GM10248 (cell line): Measurements from ENCODE around the gene ALKBH5.

Experiments used
- CTCF ChIA-PET: fragments of 300-600 bp; sonication (Branson Sonifier 250); formaldehyde crosslinking; extraction: SDS; loops from one replicate; lab custom pipeline; 2021; ENCODE audit warnings: antibody characterized with exemption; lab: Yijun Ruan, JAX
- POLR2A ChIA-PET: fragments of 350-650 bp; sonication (Branson Sonifier 250); formaldehyde crosslinking; extraction: SDS; loops from one replicate; lab custom pipeline; 2020; ENCODE audit warnings: antibody characterized with exemption; lab: Yijun Ruan, JAX
- DNase-seq: peaks from one replicate; pipeline ENCODE4 v3.0.0; 2012; ENCODE audit errors: extremely low spot score
- CTCF ChIP-seq: IDR thresholded peaks from 2 replicates; pipeline ENCODE4 v1.5.1; 2012; ENCODE audit warnings: mild to moderate bottlenecking, low read depth; ENCODE audit errors: extremely low read depth, missing control alignments, control extremely low read depth

Gene ALKBH5

GRCh38 chr17:18160128-18160856 is 23.3 kb upstream of the ALKBH5 start:
- ChIA-PET CTCF (interaction anchor here (1.0 to 5.1 kb wide), 7 partner anchors 10 to 57 kb away, joined by 3 to 26 read pairs (median 4); partner anchors contain the start of gene ALKBH5), POLR2A (interaction anchor here (0.6 kb wide), 1 partner anchor 23 kb away, joined by 3 read pairs; the partner anchor contains the start of gene ALKBH5)
- no peak for DNase-seq
- no peak for TF ChIP-seq CTCF

GRCh38 chr17:18161207-18162145 is 22.2 kb upstream of the ALKBH5 start:
- CTCF ChIA-PET = interaction anchor here (1.1 to 5.1 kb wide), 7 partner anchors 9 to 21 kb away, joined by 3 to 26 read pairs (median 5); partner anchors contain the start of gene ALKBH5
- POLR2A ChIA-PET = interaction anchor here (1.7 kb wide), 1 partner anchor 21 kb away, joined by 4 read pairs; no protein-coding TSS in a partner anchor
- no peak for TF ChIP-seq CTCF
- peak; percentile 89 for DNase-seq

GRCh38 chr17:18163547-18163946 is 20.1 kb upstream of the ALKBH5 start:
- no peak for TF ChIP-seq CTCF
- POLR2A ChIA-PET = no interaction called here
- DNase-seq = no peak
- CTCF ChIA-PET = interaction anchor here (5.1 kb wide), 1 partner anchor 19 kb away, joined by 26 read pairs; the partner anchor contains the start of gene ALKBH5

GRCh38 chr17:18166894-18167293 is 16.7 kb upstream of the ALKBH5 start:
- TF ChIP-seq CTCF = peak; percentile 3
- ChIA-PET CTCF (no interaction called here), POLR2A (no interaction called here)
- DNase-seq = no peak

GRCh38 chr17:18167421-18167820 is 16.2 kb upstream of the ALKBH5 start:
- no peak for DNase-seq
- TF ChIP-seq CTCF = no peak
- CTCF ChIA-PET = interaction anchor here (1.3 to 1.6 kb wide), 2 partner anchors 12 kb away, joined by 3 to 4 read pairs; no protein-coding TSS in a partner anchor
- POLR2A ChIA-PET = no interaction called here

- ChIA-PET CTCF (interaction anchor here (1.0 to 1.9 kb wide), 5 partner anchors 7 to 31 kb away, joined by 3 to 7 read pairs (median 4); no protein-coding TSS in a partner anchor), POLR2A (no interaction called here)
- TF ChIP-seq CTCF = no peak
- no peak for DNase-seq
Observed at GRCh38 chr17:18172531-18173278, 10.9 kb upstream of the ALKBH5 start.
